ENCODE data around the gene PRG2. TPM values are rescaled to one million over a fixed set of nuclear protein-coding genes. Genes with fewer than 3 reads are reported as not detected.

PRG2 gene
- polyA plus RNA-seq, 3 donors: 1.1 TPM; not detected in 2

DNA sequence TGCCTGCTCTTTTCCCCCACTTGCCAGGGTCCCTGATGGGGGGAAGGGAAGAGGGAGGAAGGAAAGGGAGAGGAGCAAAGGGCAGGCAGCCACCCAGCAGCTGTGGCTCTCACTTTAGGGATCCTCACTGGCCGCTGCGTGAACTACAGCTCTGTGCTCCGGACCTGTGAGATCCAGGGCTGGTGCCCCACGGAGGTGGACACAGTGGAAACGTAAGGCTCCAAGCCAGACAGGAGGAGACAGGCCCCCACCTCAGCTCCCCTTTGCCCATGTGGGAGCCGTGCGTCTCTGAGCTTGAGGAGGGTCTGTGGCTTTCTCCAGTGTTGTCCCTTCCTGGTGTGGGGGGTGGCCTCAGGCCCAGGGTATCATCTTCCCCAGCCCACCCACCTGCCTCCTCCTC lies 42.4 kb downstream of the PRG2 start:
- no peak for DNase-seq
- no peak overlapping the region for H3K27ac ChIP-seq (ENCODE audit: low read depth in 1 of 2, low read length in 2 of 2)
- no peak overlapping the region for H3K9ac ChIP-seq (ENCODE audit: insufficient read depth, low read length, poor library complexity, severe bottlenecking)
- WGBS (ENCODE audit: insufficient coverage): 96% methylated on average over 5 of the region's 7 CpGs
- no peaks in the 10 kb centered on the region for H4K20me1 ChIP-seq (ENCODE audit: insufficient read depth, low read length)
- no peak overlapping the region for H3K4me3 Mint-ChIP-seq
- peaks cover 0 to 9% (median 5%) of the 10 kb centered on the region in 7 donors for H3K9me3 Mint-ChIP-seq
- H3K79me2 ChIP-seq (ENCODE audit: insufficient read depth, low read length): no peaks in the 10 kb centered on the region
- no peaks in the 10 kb centered on the region for H3K4me1 ChIP-seq (ENCODE audit: control insufficient read depth in 1 of 2, insufficient read depth in 2 of 2, low read length in 2 of 2)
- no peaks in the 10 kb centered on the region for H3K36me3 Mint-ChIP-seq
- no peaks in the 10 kb centered on the region for H3K36me3 ChIP-seq (replicated peaks in 1 of 2; ENCODE audit: control insufficient read depth in 1 of 2, insufficient read depth in 2 of 2, low read length in 2 of 2)
- H2AFZ ChIP-seq (ENCODE audit: insufficient read depth, low read depth, low read length, poor library complexity, severe bottlenecking): no peak overlapping the region
- H3K4me2 ChIP-seq (replicated peaks; ENCODE audit: extremely low read depth, low read length, poor library complexity, severe bottlenecking): no peak overlapping the region
- intact Hi-C loops (cut with micrococcal nuclease): loop anchor here (5.0 kb wide), 3 partner anchors 134 to 294 kb away; no protein-coding TSS in a partner anchor
- H3K27ac Mint-ChIP-seq: no peak overlapping the region
- no peaks in the 10 kb centered on the region for H3K9me3 ChIP-seq (replicated peaks in 1 of 2; ENCODE audit: control insufficient read depth in 1 of 2, insufficient read depth in 1 of 2, low read length in 2 of 2)
- H3K4me3 ChIP-seq (replicated peaks in 1 of 3; ENCODE audit: low read depth in 2 of 3, low read length in 3 of 3): no peak overlapping the region
- peaks cover 8% of the 10 kb centered on the region for H3K4me1 Mint-ChIP-seq
- TF ChIP-seq, protein P1, sequence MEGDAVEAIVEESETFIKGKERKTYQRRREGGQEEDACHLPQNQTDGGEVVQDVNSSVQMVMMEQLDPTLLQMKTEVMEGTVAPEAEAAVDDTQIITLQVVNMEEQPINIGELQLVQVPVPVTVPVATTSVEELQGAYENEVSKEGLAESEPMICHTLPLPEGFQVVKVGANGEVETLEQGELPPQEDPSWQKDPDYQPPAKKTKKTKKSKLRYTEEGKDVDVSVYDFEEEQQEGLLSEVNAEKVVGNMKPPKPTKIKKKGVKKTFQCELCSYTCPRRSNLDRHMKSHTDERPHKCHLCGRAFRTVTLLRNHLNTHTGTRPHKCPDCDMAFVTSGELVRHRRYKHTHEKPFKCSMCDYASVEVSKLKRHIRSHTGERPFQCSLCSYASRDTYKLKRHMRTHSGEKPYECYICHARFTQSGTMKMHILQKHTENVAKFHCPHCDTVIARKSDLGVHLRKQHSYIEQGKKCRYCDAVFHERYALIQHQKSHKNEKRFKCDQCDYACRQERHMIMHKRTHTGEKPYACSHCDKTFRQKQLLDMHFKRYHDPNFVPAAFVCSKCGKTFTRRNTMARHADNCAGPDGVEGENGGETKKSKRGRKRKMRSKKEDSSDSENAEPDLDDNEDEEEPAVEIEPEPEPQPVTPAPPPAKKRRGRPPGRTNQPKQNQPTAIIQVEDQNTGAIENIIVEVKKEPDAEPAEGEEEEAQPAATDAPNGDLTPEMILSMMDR (IDR thresholded peaks at IDR 0.05): no peak
- H3K27me3 Mint-ChIP-seq (ENCODE audit: low read depth in 3 of 3): peaks cover 0 to 8% (median 3%) of the 10 kb centered on the region in 3 donors
- H3K27me3 ChIP-seq (ENCODE audit: control insufficient read depth in 2 of 2, insufficient read depth in 2 of 2, low read length in 2 of 2): no peaks in the 10 kb centered on the region

DNA sequence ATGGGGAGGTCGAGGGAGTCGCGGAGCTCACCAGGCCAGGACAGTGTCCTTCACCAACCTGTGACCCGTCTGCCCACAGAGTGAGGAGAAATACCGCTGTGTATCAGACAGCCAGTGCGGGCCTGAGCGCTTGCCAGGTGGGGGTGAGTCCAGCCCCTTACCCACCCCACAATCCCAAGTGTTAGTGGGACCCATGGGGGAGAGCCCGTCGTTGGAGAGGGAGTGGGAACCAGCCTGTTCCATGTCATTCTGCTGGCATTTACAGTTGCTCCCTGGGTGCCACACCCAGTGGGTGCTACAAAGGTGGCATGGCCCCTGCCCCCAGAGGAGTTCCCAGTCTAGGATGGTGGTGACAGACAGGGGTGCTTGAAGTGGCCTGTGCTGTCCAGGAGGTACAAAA lies 43.1 kb downstream of the PRG2 start:
- no peak overlapping the region for H3K27ac Mint-ChIP-seq
- no peaks in the 10 kb centered on the region for H4K20me1 ChIP-seq (ENCODE audit: insufficient read depth, low read length)

More for the DNA sequence above, 43.1 kb downstream of the PRG2 start:
- H2AFZ ChIP-seq (ENCODE audit: insufficient read depth, low read depth, low read length, poor library complexity, severe bottlenecking): no peak overlapping the region
- no peak for DNase-seq
- WGBS (ENCODE audit: insufficient coverage): 92% methylated on average over 4 of the region's 9 CpGs
- H3K9me3 Mint-ChIP-seq: peaks cover 0 to 9% (median 4%) of the 10 kb centered on the region in 7 donors
- no peak overlapping the region for H3K4me3 Mint-ChIP-seq
- H3K4me3 ChIP-seq (replicated peaks in 1 of 3; ENCODE audit: low read depth in 2 of 3, low read length in 3 of 3): no peak overlapping the region
- H3K79me2 ChIP-seq (ENCODE audit: insufficient read depth, low read length): no peaks in the 10 kb centered on the region
- H3K4me2 ChIP-seq (replicated peaks; ENCODE audit: extremely low read depth, low read length, poor library complexity, severe bottlenecking): no peak overlapping the region
- intact Hi-C loops (cut with micrococcal nuclease): loop anchor here (5.0 kb wide), 3 partner anchors 135 to 295 kb away; no protein-coding TSS in a partner anchor
- TF ChIP-seq, protein P1 (IDR thresholded peaks at IDR 0.05): no peak
- H3K27ac ChIP-seq (ENCODE audit: low read depth in 1 of 2, low read length in 2 of 2): no peak overlapping the region
- H3K4me1 ChIP-seq (ENCODE audit: control insufficient read depth in 1 of 2, insufficient read depth in 2 of 2, low read length in 2 of 2): no peaks in the 10 kb centered on the region
- H3K9ac ChIP-seq (ENCODE audit: insufficient read depth, low read length, poor library complexity, severe bottlenecking): no peak overlapping the region
- H3K36me3 ChIP-seq (replicated peaks in 1 of 2; ENCODE audit: control insufficient read depth in 1 of 2, insufficient read depth in 2 of 2, low read length in 2 of 2): no peaks in the 10 kb centered on the region
- no peaks in the 10 kb centered on the region for H3K9me3 ChIP-seq (replicated peaks in 1 of 2; ENCODE audit: control insufficient read depth in 1 of 2, insufficient read depth in 1 of 2, low read length in 2 of 2)
- H3K27me3 ChIP-seq (ENCODE audit: control insufficient read depth in 2 of 2, insufficient read depth in 2 of 2, low read length in 2 of 2): no peaks in the 10 kb centered on the region
- peaks cover 8% of the 10 kb centered on the region for H3K4me1 Mint-ChIP-seq
- no peaks in the 10 kb centered on the region for H3K36me3 Mint-ChIP-seq
- H3K27me3 Mint-ChIP-seq (ENCODE audit: low read depth in 3 of 3): peaks cover 0 to 5% (median 3%) of the 10 kb centered on the region in 3 donors
